ENCODE data around the gene RIPOR3.

Gene RIPOR3

DNA sequence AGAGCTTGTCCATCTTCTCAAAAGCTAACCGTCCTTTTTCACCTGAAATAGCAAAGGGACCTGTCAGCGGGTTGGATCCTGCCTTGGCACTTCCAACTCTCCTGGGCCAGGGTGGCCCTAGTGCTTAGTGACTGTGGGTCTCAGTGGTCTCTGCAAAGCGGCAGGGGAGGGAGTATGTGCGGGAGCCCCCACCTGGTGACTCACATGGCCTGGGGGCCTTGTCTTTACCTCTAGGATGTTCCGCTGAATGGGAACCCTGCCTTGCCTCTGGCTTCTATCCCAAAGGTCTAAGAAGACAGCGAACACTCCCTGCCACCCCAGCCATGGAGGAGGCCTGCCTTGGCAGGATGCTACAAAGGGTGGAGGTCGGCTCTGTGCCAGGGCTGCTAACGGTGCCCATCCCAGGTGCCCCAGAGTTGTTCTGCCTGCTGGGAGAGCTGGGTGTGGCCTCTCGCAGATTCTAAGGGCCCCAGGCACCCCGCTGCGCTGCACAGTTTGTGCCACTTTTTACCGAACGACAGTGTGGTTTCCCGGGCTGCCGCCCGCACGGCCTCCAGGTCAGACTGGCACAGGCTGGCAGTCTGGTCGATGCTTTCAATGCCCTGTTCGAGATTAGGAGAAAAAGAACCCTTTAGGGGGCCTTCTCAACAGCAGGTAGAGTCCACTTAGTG is 103.9 kb downstream of the RIPOR3 start:
- DNase-seq: no peak

DNA sequence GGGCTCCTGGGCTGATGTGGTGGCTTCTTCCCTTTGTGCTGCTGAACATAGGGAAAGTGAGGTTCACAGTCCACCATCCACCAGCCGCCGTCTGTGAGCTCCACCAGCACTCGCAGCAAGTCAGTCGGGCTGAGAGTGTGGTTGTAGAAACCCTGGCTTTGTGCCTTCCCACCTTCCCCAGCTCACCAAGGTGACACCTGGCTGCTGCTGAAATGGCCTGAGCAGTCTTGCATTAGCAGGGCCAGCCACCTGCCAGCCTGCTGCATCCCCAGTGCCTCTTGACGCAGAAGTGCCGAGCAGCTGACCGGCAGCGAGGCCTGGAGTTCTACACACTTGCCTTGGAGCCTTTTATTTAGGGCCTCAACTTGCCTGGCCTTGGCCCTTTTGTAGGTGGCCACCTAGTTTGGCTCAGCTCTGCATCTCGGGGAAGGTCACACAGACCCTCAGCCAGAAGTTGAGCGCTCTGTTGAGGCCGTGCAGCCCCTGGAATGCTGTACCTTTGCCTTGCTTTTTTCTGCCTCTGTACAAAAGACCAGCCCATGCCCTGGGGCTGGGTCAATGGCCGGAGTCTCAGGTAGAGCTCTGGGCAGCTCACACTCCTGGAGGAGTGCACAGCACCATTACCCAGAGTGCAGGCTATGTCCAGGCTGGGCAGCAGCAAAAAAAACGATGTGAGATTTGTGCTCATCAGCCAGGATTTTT is 104.7 kb downstream of the RIPOR3 start:
- no peak for DNase-seq

DNA sequence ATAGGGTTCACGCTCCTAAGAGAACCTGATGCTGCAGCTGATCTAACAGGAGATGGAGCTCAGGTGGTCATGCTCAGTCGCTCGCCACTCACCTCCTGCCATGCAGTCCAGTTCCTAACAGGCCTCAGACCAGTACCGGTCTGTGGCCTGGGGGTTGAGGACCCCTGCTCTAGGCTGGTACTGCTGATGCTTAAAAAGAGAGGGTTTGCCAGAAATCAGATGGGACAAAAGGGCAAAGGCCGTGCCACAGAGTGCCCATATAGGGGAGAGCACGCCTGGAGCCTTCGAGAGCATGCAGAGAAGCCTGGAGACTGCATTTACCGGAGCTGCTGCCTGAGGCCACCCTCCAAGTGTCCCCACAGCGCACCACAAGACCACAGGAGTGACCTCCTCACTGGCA is 105.7 kb downstream of the RIPOR3 start:
- no peak for DNase-seq

DNA sequence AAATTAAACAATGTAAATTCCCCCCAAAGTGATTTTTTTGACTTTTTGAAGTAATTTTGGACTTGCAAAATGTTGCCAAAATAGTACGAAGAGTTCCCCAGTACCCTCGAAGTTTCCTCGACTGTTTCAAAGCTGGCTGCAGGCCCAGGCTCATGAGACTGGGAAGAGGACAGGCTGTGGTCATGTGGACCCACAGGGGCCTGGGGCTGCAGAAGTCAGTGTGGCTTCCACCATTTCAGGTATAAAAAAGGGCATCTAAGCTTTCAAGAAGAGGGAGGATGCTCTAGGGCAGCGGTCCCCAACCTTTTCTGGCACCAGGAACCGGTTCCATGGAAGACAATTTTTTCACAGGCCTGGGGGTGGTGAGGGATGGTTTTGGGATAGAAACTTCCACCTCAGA is 106.1 kb downstream of the RIPOR3 start:
- no peak for DNase-seq

DNA sequence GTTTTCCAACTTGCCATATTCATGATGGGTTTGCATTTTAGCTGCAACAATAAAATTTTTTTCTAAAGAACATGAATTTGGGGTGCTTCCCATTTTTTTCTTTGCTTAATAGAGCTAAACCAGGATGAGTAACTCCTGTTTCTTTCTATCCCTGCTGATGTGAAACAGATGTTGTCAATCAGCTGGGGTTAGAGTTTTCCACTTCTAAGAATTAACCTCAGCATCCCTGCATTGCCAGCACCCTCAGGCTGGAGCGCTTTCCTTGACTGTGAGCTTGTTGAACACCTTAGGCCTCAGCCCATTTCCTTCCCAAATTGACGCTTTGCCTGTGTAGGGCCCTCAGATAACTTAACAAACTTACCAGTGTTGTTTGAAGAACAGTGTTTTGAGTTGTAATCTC is 106.7 kb downstream of the RIPOR3 start:
- no peak for DNase-seq

DNA sequence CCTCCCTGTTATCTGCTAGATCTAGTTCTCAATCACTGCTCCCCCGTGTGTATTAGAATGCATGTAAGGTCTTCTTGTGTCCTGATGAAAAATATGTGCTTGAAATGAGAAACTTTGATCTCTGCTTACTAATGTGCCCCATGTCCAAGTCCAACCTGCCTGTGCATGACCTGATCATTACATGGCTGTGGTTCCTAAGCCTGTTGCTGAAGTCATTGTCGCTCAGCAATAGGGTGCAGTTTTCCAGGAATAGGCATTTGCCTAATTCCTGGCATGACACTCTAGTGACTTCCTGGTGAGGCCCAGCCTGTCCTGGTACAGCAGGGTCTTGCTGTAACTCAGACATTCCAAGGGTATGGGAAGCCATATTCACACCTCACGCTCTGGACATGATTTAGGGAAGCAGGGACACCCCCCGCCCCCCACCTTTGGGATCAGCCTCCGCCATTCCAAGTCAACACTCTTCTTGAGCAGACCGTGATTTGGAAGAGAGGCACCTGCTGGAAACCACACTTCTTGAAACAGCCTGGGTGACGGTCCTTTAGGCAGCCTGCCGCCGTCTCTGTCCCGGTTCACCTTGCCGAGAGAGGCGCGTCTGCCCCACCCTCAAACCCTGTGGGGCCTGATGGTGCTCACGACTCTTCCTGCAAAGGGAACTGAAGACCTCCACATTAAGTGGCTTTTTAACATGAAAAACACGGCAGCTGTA is 107.7 kb downstream of the RIPOR3 start:
- DNase-seq: no peak

DNA sequence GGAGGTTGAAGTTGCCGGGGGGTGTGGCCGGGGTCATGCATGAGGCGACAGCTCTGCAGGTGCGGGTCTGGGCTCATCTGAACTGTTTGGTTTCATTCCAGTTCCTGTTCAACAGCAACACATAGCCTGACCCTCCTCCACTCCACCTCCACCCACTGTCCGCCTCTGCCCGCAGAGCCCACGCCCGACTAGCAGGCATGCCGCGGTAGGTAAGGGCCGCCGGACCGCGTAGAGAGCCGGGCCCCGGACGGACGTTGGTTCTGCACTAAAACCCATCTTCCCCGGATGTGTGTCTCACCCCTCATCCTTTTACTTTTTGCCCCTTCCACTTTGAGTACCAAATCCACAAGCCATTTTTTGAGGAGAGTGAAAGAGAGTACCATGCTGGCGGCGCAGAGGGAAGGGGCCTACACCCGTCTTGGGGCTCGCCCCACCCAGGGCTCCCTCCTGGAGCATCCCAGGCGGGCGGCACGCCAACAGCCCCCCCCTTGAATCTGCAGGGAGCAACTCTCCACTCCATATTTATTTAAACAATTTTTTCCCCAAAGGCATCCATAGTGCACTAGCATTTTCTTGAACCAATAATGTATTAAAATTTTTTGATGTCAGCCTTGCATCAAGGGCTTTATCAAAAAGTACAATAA is 108.6 kb downstream of the RIPOR3 start:
- no peak for DNase-seq

DNA sequence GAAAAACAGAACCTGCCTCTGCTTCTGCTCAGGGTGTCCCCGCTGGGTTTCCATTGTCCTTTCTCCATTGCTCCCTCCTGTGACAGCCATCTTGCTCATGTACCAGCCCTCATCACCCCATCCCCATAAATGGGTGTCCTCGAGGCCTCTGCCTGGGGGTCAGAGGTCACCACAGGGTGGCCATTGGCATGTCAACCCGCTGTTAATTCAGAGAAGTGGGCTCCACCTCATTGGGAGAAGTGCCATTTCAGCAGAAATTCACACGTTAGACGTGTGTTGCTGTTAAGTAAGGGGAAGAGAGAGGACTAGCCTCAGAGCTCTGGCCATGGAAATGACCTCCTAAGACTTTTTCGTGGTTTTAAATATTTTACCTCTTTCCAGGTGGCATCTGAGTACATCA is 109.2 kb downstream of the RIPOR3 start:
- DNase-seq: no peak

DNA sequence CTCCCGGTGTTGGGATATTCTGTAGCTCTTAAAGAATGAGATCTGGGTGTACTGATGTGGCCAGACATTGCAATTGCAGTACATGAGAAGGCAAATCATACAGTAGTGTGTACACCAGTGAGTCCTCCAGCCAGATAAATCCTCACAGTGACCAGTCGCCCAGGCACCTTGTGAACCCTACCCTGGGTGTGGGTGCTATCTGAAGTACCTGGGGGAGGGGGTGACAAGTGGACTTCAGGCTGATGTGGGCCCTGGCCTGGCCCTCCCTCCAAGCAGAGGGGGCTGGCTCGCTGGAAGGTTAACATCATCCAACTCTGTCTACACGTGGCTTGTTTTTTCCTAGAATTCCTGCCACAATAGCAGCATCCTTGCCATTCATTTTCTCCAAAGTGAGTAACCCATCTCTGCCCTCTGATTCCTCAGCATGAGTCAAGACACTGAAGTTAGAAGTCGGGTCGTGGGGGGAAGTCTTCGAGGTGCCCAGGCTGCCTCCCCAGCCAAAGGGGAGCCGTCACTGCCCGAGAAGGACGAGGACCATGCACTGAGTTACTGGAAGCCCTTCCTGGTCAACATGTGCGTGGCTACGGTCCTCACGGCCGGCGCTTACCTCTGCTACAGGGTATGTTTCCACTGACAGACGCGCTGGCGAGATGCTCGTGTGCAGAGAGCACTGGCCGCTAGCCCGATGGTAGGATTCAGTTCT is 110.3 kb downstream of the RIPOR3 start:
- DNase-seq: no peak

DNA sequence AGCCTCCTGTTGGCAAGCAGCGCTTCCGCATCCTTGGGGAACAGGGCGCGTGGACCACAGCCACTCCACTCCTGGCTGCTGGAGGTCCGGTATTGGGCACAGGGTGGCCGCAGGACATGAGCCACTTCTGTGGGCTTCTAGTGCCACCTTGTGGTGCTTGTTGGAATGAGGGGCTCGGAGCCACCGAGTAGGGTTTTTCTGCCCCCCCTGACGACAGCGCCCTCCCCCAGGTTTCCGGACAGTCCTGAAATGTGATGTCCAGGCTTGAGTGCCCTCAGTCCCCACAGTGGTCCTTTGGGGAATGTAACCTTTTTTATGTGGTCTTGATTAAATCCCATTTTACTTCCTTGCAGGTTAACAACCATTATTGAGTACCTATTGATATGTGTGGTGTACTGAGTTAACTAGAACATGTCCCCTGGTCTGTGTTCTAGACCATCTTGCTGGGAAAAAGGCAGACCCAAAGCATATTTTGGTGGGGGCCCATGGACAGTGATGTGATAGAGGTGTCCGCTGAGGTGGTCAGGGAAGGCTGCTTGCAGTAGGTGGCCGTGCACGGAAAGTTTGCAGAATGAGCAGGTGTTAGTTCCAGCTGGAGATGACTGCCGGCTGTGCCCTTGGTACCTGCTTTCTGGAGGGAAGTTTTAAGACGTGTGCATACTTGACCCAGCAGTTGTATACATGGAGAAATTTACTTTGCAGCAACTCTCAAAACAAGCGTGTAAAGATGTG is 111.2 kb downstream of the RIPOR3 start:
- DNase-seq: peak; percentile 61

DNA sequence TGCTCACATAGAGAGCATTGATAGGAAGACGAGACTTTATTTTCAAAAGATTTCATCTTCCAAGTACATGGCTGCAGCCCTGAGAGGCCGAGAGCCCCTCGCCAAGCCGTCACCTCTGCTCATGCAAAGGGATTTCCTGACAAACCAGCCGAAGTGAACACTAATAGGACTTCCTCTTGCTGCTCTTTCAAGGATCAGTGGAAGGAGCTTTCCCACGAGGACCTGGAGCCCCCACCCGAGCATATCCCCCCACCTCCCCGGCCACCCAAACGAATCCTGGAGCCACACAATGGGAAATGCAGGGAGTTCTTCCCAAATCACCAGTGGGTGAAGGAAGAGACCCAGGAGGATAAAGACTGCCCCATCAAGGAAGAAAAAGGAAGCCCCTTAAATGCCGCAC is 111.8 kb downstream of the RIPOR3 start:
- DNase-seq: no peak

DNA sequence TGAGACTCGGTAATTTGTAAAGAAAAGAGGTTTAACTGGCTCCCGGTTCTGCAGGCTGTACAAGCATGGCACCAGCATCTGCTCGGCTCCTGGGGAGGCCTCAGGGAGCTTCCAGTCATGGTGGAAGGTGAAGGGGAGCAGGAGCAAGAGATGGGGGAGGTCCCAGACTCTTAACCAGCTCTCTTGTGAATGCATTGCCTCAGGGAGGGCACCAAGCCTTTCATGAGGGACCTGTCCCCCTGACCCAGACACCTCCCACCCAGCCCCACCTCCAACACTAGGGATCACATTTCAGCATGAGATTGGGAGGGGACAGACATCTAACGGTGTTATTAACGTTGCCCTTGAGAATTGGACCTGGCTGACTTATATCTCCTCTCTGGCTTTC is 112.6 kb downstream of the RIPOR3 start:
- no peak for DNase-seq

DNA sequence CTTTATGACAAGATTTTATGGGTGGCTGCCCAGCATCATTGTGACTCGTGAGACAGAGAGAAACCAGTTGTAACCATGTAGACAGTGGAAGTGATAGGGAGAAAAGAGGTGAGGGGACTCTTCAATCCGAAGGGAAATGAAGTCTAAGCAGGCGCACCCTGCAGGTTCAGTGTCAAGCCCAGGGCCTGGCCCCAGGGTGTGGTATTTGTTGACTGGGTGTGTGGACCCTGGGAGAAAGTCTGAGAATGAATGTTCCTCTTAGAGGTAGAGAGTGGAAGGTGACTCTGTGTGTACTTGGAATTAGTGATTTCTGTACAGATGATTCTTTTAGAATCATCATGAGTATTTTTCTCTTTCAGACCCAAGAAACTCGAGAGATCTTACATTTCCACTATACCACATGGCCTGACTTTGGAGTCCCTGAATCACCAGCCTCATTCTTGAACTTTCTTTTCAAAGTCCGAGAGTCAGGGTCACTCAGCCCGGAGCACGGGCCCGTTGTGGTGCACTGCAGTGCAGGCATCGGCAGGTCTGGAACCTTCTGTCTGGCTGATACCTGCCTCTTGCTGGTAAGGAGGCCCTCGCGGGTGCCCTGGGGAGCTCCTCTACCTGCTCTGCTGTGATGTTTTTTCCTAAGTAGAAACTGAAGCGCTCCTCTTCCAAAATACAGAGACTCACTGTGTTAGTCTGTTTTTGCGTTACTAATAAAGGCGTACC is 113.1 kb downstream of the RIPOR3 start:
- no peak for DNase-seq

DNA sequence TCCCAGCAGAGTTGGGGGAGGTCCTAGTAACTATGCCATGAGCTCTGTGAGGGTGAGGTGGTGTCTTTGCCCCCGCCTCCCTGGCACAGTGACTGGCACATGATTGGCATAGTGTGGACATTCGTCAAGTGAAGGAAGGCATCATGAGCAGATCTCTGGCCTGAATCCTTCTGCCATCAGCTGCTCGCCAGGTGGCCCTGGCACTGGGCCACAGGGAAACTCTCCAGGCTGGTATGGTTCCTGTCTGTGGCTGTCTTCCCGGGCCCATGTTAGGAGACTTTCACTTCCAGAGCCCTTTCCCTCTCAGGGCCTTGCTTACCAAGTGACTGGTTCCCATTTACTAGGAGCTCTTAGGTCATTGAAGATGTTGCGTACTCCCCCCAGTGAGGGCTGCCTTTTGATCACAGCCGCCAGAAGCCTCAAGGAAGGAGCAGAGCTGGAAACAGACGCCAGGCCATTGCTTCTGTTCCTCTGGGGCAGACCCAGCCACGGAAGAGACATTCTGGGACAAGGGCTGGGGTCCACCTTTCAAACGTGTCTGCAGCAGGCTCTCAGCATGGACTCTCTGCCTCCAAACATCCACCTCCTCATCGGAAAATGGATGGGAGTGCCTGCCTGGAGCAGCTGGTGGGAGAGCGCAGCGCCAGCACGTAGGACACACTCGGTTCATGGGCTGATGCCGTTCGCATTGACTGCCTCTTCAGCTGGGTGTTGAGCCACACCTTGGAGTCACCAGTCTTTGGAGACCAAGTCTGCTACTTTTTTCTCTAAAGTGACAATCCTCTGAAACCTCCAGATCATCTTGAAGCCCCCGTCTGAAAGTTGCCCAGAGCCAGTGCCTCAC is 113.9 kb downstream of the RIPOR3 start:
- no peak for DNase-seq

DNA sequence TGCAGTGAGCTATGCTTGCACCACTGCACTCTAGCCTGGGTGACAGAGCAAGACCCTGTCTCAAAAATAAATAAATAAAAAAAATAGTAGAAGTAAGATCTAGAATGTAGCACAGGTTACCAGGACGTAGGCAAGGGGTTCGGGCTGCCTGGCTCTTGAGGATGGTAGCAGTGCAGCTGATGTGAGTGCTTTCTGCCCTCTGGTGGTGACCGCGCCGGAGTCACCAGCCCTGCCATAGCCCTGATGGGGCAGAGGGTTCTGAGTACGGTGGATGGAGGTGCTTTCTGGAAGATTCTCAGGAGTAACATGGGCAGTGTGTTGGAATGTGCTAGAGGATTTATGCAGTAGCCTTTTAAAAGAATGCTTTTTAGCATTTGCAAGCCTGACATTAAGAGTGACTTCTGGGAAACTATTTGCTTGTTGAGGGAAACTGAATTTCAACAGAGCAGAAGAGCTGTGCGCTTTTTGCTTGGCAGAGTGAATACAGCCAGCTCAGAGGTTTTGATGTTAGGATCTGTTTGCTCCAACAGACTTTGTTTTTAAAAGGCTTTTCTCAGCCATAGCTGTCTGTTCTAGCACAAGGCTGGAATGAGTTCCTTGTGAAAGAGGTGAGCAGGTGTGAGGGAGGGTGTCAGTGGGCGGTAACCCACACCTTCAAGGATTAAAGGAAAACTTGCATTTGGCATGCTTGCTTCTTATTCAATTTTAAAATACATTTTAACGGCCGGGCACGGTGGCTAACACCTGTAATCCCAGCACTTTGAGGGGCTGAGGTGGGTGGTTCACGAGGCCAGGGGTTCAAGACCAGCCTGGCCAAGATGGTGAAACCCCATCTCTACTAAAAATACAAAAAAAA is 115.2 kb downstream of the RIPOR3 start:
- DNase-seq: peak; percentile 70

DNA sequence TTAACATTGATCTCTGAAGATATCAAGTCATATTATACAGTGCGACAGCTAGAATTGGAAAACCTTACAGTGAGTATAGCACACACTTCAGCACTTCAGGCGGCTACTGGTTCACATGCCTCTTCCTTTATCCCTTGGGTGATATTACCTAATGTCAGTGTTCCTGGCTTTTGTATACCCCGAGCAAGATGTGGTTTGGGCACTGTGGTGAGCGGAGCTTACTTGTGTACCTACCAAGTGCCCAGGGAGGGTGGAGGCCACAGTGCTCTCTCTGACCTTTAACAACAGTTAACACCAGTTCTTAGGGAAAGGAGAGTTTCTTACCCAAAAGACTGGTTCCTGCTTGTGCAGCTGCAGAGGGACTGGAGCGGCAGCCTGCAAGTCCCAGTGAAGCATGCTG is 116.8 kb downstream of the RIPOR3 start:
- no peak for DNase-seq

DNA sequence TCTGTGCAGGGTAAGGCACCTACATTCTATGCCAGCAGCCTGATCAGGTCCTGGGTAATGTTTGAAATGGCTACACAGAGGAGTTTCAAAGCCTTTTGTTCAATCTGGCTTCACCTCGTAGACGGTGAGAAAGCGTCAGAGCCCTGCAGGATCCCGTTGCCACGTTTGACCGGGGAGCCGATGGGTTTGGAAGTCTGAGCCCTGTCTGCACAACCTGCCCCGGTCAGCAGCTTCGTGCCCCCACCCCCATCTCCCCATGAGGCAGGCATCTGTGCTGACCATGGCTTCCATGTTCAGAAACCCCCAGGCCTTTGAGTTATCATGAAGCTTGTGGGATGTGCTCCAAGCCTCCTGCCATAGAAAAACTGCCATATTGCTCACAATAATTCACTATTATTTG is 117.2 kb downstream of the RIPOR3 start:
- DNase-seq: no peak

DNA sequence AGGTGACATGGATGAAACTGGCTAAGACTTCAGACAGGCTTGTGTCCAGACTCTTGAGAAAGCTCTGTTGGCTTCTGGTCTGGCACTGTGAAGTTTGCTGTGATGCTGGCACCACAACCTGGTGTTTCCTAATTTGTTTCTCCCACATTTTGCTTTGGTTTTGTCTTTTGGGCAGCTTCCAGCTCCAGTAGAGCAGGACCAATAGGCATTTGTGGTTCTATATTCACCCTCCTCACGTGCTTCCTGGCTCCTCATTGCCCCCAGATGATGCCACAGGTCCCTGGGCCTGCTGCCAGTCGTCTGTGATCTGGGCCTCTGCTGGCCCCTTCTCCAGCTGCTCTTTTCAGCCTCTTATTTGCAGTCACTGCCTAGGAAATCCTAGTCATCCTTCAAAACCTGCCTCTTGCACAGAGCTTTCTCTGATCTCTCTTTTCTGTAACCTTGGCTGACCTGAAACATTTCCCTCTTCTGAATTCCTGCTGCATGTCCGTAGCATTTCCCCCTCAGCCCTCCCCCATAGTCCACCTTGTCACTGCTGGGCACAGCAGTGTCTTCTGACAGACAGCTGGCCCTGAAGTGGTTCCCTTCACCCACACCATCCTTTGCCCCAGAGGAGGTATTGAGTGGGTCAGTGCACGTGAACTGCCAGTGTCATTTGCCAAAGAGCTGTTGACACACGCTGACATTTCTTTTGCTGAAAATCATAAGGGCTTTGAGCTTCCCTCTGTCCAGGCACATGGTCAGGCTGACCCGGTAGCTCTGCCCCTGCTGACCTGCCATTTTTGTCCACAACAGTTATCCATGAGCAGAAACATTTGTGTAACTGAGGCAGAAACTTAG is 118.2 kb downstream of the RIPOR3 start:
- peak; percentile 69 for DNase-seq

DNA sequence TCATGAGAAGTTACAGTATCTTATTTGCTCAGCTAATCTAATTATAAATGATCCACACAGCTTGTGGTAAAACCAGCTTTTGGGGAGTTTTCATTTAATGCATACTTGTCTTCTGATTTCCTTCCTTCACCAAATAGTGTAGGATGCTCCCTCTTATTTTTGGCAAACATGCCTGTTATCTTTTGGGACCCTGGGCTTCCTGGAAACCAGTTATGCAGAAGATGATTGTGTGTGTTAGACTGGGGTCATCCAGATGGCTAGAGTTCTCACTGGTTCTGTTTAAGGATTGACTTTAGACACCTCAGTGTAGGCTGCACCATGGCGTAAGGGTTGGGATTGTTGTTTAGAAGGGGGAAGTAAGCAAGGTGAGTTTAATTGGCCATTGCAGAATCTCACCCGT is 119.9 kb downstream of the RIPOR3 start:
- DNase-seq: no peak

Measured in left hindlimb (tissue), 1 donor.